Measurements from ENCODE around the gene ADAMTS18. TPM values are rescaled to one million over a fixed set of nuclear protein-coding genes. Genes with fewer than 3 reads are reported as not detected.

ADAMTS18 gene
- total RNA-seq, 1 experiment from 2014 or later, result 0.12 TPM

DNA sequence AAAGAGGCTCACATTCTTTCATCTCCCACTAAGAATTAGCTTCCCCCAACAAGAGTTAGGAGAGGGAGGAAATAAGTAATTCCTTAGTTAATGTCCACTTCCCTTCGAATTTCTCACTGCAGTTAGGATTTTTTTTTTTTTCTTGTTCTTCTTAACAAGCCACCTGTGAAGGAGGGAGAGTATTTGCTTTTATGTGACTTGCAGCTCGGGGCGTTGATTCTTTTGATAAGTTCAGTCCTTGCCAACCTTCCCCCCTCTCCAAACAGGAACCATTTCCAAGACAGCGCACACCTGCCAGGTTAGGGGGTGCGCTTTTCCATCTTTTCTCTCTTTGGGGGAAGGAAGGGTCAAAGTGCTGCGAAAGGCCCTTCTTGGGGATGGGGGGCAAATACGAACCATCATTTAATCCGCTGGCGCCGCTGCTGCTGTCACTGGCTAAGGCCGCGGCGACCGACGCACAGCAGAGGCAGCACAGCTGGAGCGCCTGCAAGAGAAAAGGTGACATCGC is 758 bp downstream of the ADAMTS18 start:
- DNase-seq (ENCODE audit: low read depth), result no peak

- DNase-seq (ENCODE audit: low read depth), result no peak
Measured at GRCh38 chr16:77433146-77433545, 1.7 kb downstream of the ADAMTS18 start.

DNA sequence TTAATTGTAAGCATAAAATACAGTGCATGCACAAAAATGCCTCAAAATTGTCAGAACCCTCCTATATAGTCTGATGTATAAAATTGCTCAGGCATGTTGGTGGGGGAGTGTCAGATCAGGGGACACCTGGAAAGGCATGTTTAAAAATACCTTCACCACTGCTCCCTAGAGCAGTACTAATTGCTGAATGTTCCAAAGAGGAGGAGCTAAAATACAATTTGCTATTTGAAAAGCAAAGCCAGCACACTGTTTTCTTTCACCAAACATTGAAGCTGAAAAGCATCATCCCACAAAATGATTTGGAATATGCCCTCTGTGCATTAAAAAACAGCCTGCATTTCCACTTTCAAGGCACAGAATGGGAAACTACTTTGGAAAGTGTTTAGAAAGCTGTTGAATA is 2.6 kb downstream of the ADAMTS18 start:
- no peak for DNase-seq (ENCODE audit: low read depth)

- peak; percentile 36 for DNase-seq (ENCODE audit: low read depth)
Measured at GRCh38 chr16:77430787-77431585, 3.8 kb downstream of the ADAMTS18 start.

DNA sequence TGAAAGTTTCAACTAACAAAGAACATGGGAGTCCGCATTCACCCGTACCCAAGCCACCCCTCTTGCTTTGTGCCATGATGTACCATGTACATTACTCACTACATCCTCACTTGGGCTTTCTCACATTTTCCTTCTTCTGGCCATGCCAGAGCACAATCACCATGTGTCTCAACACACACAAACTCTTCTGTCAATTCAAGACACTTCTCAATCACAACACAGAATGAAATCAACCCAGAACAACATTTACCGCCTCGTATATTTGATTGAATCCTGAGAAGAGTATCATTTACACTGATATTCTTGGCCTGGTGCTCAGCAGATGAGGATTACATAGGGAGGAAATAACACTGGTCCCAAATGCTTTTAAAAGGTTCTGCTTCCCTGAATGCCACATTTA is 4.5 kb downstream of the ADAMTS18 start:
- no peak for DNase-seq (ENCODE audit: low read depth)

DNA sequence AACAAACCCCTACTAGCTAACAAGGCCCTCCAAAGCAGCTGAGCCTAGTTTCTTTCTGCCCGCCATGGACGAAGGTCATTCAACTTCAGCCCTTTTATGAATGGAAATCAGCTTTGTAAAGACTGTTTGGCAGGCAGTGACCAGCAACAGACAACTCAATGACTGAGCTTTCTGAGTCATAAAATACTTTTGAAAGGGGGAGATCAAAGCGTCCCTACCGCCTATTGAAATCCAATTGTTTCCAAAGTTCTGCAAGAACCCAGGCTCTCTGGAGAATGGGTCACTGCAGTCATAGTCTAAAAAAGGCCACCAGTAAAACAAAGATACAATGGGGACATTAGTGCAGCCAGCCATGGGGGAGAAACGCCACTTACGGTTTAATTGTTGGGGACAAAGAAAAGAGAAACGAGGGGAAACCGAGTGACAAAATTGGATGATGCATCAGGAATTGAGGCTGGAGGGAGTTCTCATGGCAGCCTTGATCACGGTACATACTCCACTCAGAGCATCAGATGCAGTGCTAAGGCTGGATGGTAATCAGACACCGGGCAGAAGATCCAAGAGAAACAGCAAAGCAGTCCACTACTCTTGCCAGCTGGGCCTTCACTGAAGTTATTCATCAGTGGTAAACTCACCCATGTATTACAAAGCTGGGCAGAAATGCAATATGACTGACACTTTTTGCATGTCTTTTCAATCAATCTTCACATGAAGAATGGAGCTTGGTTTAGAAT is 9.8 kb downstream of the ADAMTS18 start:
- peak; percentile 37 for DNase-seq (ENCODE audit: low read depth)

GRCh38 chr16:77422196-77422784 is 12.5 kb downstream of the ADAMTS18 start:
- DNase-seq (ENCODE audit: low read depth), result no peak

GRCh38 chr16:77416939-77417480 is 17.8 kb downstream of the ADAMTS18 start:
- no peak for DNase-seq (ENCODE audit: low read depth)

GRCh38 chr16:77414752-77415231 is 20.0 kb downstream of the ADAMTS18 start:
- DNase-seq (ENCODE audit: low read depth), result peak; percentile 49

- no peak for DNase-seq (ENCODE audit: low read depth)
Measured at GRCh38 chr16:77410449-77410848, 24.4 kb downstream of the ADAMTS18 start.

- DNase-seq (ENCODE audit: low read depth), result peak; percentile 51
Measured at GRCh38 chr16:77409311-77409710, 25.5 kb downstream of the ADAMTS18 start.

DNA sequence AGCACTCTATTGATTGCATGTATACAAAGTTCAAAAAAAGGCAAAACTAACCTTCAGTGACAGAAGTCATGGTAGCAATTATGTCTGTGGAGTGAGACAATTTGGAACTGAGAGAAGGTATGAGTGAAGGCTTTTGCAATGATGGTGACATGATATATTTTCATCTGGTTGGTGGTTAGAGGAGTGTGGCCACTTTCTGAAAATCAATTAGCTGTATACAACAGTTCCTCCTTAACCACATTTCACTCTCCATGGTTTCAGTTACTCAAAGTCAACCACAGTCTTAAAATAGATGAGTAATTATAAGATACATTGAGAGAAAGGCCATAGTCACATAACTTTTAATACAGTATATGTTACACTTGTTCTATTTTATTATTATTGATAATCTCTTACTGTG is 26.2 kb downstream of the ADAMTS18 start:
- peak; percentile 58 for DNase-seq (ENCODE audit: low read depth)

DNA sequence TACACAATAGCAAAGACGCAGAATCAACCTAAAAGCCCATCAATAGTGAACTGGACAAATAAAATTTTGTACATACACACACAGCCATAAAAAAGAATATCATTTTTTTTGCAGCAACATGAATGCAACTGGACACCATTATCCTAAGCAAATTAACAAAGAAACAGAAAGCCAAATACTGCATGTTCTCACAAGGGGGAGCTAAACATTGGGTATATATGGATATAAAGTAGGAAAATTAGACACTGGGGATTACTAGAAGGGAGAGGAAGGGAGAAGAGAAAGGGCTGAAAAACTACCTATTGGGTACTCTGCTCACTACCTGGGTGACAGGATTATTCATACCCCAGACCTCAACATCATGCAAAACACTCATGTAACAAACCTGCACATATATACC is 28.2 kb downstream of the ADAMTS18 start:
- DNase-seq (ENCODE audit: low read depth), result no peak

DNA sequence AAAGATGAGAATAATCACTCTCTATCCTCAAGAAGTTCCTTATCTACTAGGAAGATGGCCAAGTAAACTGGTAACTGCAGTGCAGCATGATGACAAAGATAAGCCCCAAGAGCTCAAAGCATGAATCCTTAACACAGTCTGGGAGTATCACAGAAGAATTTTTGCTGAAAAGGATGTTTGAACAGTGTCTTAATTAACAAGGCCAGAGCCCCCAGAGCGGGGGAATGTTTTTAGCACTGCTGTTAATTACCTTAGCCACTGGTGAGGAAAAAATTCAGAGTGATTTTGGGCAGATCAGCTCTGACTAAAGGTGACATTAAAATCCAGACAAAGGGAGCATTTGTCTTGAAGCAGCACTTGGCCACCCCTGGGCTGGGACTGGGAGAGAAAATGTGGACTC is 30.1 kb downstream of the ADAMTS18 start:
- DNase-seq (ENCODE audit: low read depth), result no peak

DNA sequence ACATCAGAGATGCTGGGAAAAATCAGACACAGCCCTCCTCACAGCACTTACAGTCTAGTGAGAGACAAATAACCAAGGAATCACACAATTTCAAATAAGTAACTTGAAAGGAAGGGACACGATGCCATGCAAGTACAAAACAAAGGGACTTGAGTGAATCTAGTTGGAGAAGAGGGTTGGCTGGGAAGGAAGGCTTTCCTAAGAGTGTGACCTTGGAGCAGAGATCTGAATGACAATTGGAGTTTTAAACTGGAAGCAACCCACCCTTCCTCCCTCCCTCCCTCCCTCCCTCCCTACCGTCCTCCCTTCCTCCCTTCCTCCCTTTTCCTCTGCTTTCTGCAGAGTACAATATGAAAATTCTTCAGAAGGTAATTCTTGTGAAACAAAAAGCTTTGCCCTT is 31.1 kb downstream of the ADAMTS18 start:
- no peak for DNase-seq (ENCODE audit: low read depth)

- no peak for DNase-seq (ENCODE audit: low read depth)
Measured at GRCh38 chr16:77402672-77403071, 32.2 kb downstream of the ADAMTS18 start.

GRCh38 chr16:77402118-77402517 is 32.7 kb downstream of the ADAMTS18 start:
- DNase-seq (ENCODE audit: low read depth), result peak; percentile 30

GRCh38 chr16:77399546-77399945 is 35.3 kb downstream of the ADAMTS18 start:
- DNase-seq (ENCODE audit: low read depth), result no peak

DNA sequence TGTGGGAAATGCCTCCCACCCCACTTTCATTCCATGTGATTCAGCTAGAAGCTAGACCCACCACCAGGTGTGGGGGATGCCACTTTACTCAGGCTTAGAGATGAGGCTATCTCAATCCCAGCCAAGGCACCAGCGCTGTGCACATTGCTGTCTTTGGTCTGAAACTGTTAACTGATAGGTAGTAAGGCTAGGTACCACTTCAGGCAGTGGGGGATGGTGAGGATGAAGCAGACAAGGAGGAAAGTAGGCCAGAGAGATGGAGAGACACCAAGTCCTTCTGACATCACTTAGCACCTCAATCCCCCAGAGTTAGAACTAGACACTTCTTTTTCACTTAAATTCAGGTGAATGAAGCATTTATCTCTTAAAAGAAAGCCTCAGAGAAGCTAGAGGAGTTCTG is 35.8 kb downstream of the ADAMTS18 start:
- no peak for DNase-seq (ENCODE audit: low read depth)

- no peak for DNase-seq (ENCODE audit: low read depth)
Measured at GRCh38 chr16:77398495-77398894, 36.3 kb downstream of the ADAMTS18 start.

GRCh38 chr16:77396461-77396860 is 38.4 kb downstream of the ADAMTS18 start:
- no peak for DNase-seq (ENCODE audit: low read depth)

GRCh38 chr16:77394699-77395098 is 40.1 kb downstream of the ADAMTS18 start:
- no peak for DNase-seq (ENCODE audit: low read depth)

All from M059J (cell line).